ENCODE results near the gene SMARCD2. TPM values are rescaled to one million over a fixed set of nuclear protein-coding genes. Genes with fewer than 3 reads are reported as not detected.

The SMARCD2 gene
- polyA plus RNA-seq, 1 experiment, result 80.0 TPM

DNA sequence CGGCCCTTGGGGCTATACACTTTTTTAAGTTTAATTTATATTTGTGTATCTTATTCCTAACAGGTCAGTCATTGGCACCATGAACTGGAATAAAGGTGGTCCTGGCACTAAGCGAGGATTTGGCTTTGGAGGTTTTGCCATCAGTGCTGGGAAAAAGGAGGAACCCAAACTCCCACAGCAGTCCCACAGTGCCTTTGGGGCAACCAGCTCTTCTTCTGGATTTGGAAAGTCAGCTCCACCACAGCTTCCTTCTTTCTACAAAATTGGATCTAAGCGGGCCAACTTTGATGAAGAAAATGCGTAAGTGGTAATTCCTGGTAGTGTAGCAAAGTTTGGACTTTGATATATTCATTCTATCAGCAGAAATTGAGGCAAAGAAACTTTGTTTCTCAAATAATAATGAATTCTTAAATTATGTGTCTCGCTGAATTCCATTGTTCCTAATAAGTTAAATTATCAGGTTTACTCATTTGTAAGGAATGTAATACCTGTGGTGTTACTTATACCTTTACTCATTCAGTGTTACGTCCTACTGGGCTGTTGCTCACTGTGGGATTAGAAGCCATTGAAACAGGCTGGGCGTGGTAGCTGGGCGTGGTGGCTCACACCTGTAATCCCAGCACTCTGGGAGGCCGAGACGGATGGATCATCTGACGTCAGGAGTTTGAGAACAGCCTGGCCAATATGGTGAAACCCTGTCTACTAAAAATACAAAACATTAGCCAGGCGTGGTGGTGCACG lies 55.3 kb downstream of the SMARCD2 start:
- H3K36me3 ChIP-seq (ENCODE audit: control insufficient read depth, insufficient read depth, low read length), result peaks cover 8% of the 10 kb centered on the region
- ChIA-PET POLR2A (no interaction called here), CTCF (interaction anchor here (0.6 kb wide), 1 partner anchor 17 kb away, joined by 3 read pairs; no protein-coding TSS in a partner anchor)
- H3K27me3 ChIP-seq (ENCODE audit: control insufficient read depth, insufficient read depth, low read length), result no peaks in the 10 kb centered on the region
- no peak for DNase-seq (ENCODE audit: low read depth)
- no peak overlapping the region for H3K4me3 ChIP-seq (ENCODE audit: low read depth, low read length)
- no peak for TF ChIP-seq CTCF (IDR thresholded peaks at IDR 0.05; ENCODE audit: insufficient read depth, low read depth, low read length)

DNA sequence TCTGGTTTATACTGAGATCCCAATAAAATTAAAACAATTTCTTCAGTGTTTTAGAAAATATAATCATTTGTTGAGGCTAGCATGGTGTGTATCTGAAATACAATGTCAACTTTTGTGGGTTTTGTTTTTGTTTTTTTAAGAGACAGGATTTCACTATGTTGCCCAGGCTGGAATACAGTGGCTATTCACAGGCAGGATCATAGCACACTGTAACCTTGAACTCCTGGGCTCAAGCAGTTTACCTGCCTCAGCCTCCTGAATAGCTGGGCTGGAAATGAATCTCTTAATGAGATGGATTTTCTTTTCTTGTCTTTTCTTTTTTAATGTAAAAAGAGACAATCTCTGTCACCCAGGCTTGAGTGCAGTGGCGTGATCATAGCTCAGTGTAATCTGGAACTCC lies 56.4 kb downstream of the SMARCD2 start:
- TF ChIP-seq CTCF (IDR thresholded peaks at IDR 0.05; ENCODE audit: insufficient read depth, low read depth, low read length), result no peak
- DNase-seq (ENCODE audit: low read depth), result no peak
- ChIA-PET POLR2A (no interaction called here), CTCF (no interaction called here)
- H3K36me3 ChIP-seq (ENCODE audit: control insufficient read depth, insufficient read depth, low read length), result peaks cover 8% of the 10 kb centered on the region
- H3K4me3 ChIP-seq (ENCODE audit: low read depth, low read length), result no peak overlapping the region
- H3K27me3 ChIP-seq (ENCODE audit: control insufficient read depth, insufficient read depth, low read length), result no peaks in the 10 kb centered on the region

- ChIA-PET POLR2A (no interaction called here), CTCF (no interaction called here)
- DNase-seq (ENCODE audit: low read depth), result no peak
- TF ChIP-seq CTCF (IDR thresholded peaks at IDR 0.05; ENCODE audit: insufficient read depth, low read depth, low read length), result no peak
- Histone ChIP-seq H3K4me3 (ENCODE audit: low read depth, low read length) (no peak overlapping the region), H3K27me3 (ENCODE audit: control insufficient read depth, insufficient read depth, low read length) (no peaks in the 10 kb centered on the region), H3K36me3 (ENCODE audit: control insufficient read depth, insufficient read depth, low read length) (peaks cover 8% of the 10 kb centered on the region)
Measured at GRCh38 chr17:63785556-63785955, 56.9 kb downstream of the SMARCD2 start.

GRCh38 chr17:63783522-63783921 lies 59.0 kb downstream of the SMARCD2 start:
- H3K36me3 ChIP-seq (ENCODE audit: control insufficient read depth, insufficient read depth, low read length), result peaks cover 7% of the 10 kb centered on the region
- ChIA-PET POLR2A (no interaction called here), CTCF (interaction anchor here (0.9 to 1.0 kb wide), 3 partner anchors 10 to 106 kb away, joined by 3 read pairs; no protein-coding TSS in a partner anchor)

More at GRCh38 chr17:63783522-63783921, 59.0 kb downstream of the SMARCD2 start:
- H3K27me3 ChIP-seq (ENCODE audit: control insufficient read depth, insufficient read depth, low read length), result no peaks in the 10 kb centered on the region
- DNase-seq (ENCODE audit: low read depth), result no peak
- no peak for TF ChIP-seq CTCF (IDR thresholded peaks at IDR 0.05; ENCODE audit: insufficient read depth, low read depth, low read length)
- no peak overlapping the region for H3K4me3 ChIP-seq (ENCODE audit: low read depth, low read length)

Small RNA genes within 50 kb of the gene (small RNA-seq; reads per million reads assigned to genes)
- not detected for gene AC040958.1 (ENCODE audit: insufficient read length, low read depth, low replicate concordance)

Other genes starting within 250 kb of the SMARCD2 start
- gene TACO1, start 241.8 kb downstream of the SMARCD2 start, polyA plus RNA-seq (2011; rRNA removed), result 19.5 and 23.5 TPM in 2 replicates
- 20.2 and 32.5 TPM in 2 replicates for gene MAP3K3, start 220.3 kb downstream of the SMARCD2 start, polyA plus RNA-seq (2011; rRNA removed)
- gene LIMD2, start 142.6 kb downstream of the SMARCD2 start, polyA plus RNA-seq (2011; rRNA removed), result 7.9 and 13.8 TPM in 2 replicates
- gene STRADA, start 100.9 kb downstream of the SMARCD2 start, polyA plus RNA-seq (2011; rRNA removed), result 21.0 and 30.9 TPM in 2 replicates
- gene CCDC47, start 69.1 kb downstream of the SMARCD2 start, polyA plus RNA-seq (2011; rRNA removed), result 31.4 and 55.3 TPM in 2 replicates
- gene DDX42, start 68.5 kb downstream of the SMARCD2 start, polyA plus RNA-seq (2011; rRNA removed), result 56.3 and 99.3 TPM in 2 replicates
- gene PSMC5, start 15.3 kb downstream of the SMARCD2 start, polyA plus RNA-seq (2011; rRNA removed), result 149 and 151 TPM in 2 replicates
- 36.3 and 42.1 TPM in 2 replicates for gene FTSJ3, start 15.0 kb downstream of the SMARCD2 start, polyA plus RNA-seq (2011; rRNA removed)
- not detected in 2 replicates for gene CSH2, start 31.0 kb upstream of the SMARCD2 start, polyA plus RNA-seq (2011; rRNA removed)
- gene GH2, start 39.3 kb upstream of the SMARCD2 start, polyA plus RNA-seq (2011; rRNA removed), result not detected in 2 replicates
- gene CSH1, start 53.9 kb upstream of the SMARCD2 start, polyA plus RNA-seq (2011; rRNA removed), result not detected in 2 replicates
- not detected in 2 replicates for gene CSHL1, start 68.6 kb upstream of the SMARCD2 start, polyA plus RNA-seq (2011; rRNA removed)
- not detected in 2 replicates for gene GH1, start 76.2 kb upstream of the SMARCD2 start, polyA plus RNA-seq (2011; rRNA removed)
- gene CD79B, start 89.6 kb upstream of the SMARCD2 start, polyA plus RNA-seq (2011; rRNA removed), result 0.36 and 0.58 TPM in 2 replicates
- 0.06 TPM in 1 of 2 replicates, not detected in the other for gene SCN4A, start 130.2 kb upstream of the SMARCD2 start, polyA plus RNA-seq (2011; rRNA removed)
- 0.10 and 0.21 TPM in 2 replicates for gene PRR29, start 155.7 kb upstream of the SMARCD2 start, polyA plus RNA-seq (2011; rRNA removed)
- 0.91 and 1.6 TPM in 2 replicates for gene ICAM2, start 177.9 kb upstream of the SMARCD2 start, polyA plus RNA-seq (2011; rRNA removed)

All from BJ (cell line).